Kidney (tissue), 14 donors: Measurements from ENCODE around the gene RRP1. TPM values are rescaled to one million over a fixed set of nuclear protein-coding genes. Genes with fewer than 3 reads are reported as not detected.

Experiments used
- DNase-seq, 5 donors: peaks; one replicate each; pipeline ENCODE4 v3.0.0-alpha.2; 2013 to 2020
- FAIRE-seq: peaks from 2 replicates; lab custom pipeline; 2012; peaks lifted over from hg19 to GRCh38; lab: Jason Lieb, UNC
- H3K27ac ChIP-seq, 2 donors: one replicate each; pipeline ENCODE4 v1.7.0; 2013; ENCODE audit warnings: low read depth in 2 of 2, low read length in 2 of 2, inconsistent platforms in 1 of 2
- H3K27me3 ChIP-seq: one replicate; pipeline ENCODE4 v1.7.1; 2013; ENCODE audit warnings: low read length, inconsistent platforms; ENCODE audit not compliant: control insufficient read depth, insufficient read depth
- H3K36me3 ChIP-seq, 3 donors: one replicate each; pipeline versions ENCODE4 v1.7.0 to v1.7.1; 2013; ENCODE audit warnings: low read length in 3 of 3, control low read depth in 1 of 3, inconsistent platforms in 1 of 3; ENCODE audit not compliant: insufficient read depth in 3 of 3, control insufficient read depth in 2 of 3
- H3K4me1 ChIP-seq, 3 donors: one replicate each; pipeline versions ENCODE4 v1.7.0 to v1.7.1; 2013; ENCODE audit warnings: low read length in 3 of 3, inconsistent platforms in 1 of 3, low read depth in 1 of 3; ENCODE audit not compliant: control insufficient read depth in 2 of 3, insufficient read depth in 2 of 3
- H3K4me3 ChIP-seq, 3 donors: one replicate each; pipeline versions ENCODE4 v1.7.0 to v1.8.1; 2013; ENCODE audit warnings: low read length in 3 of 3, control low read depth in 1 of 3, inconsistent platforms in 1 of 3
- H3K9ac ChIP-seq, 3 donors: one replicate each; pipeline versions ENCODE4 v1.7.0 to v1.7.1; 2013; ENCODE audit warnings: low read length in 3 of 3, control low read depth in 1 of 3, inconsistent platforms in 1 of 3
- H3K9me3 ChIP-seq, 3 donors: one replicate each; pipeline versions ENCODE4 v1.7.0 to v1.7.1; 2013; ENCODE audit warnings: low read length in 3 of 3, control low read depth in 1 of 3, inconsistent platforms in 1 of 3; ENCODE audit not compliant: control insufficient read depth in 2 of 3, insufficient read depth in 1 of 3
- CTCF ChIP-seq: IDR thresholded peaks from 3 replicates; pipeline ENCODE4 v1.5.1; 2012; ENCODE audit warnings: mild to moderate bottlenecking, moderate library complexity, borderline replicate concordance; ENCODE audit not compliant: insufficient read depth; ENCODE audit errors: extremely low read depth
- intact Hi-C: fragments of 100-400 bp; cut with DNase I; formaldehyde crosslinking; loops from one replicate; pipeline ENCODE4 v1.11.1; 2022
- polyA plus RNA-seq: library from polyadenylated mRNA; stranded (reverse); fragments of 350-450 nt; fragmentation: Illumina TruSeq; extraction: RNeasy Lipid Tissue Mini Kit (QIAGEN cat#74804); gene quantifications from one replicate; pipeline ENCODE4 v1.2.3, GENCODE V29; 2014; ENCODE audit warnings: low read depth, low replicate concordance; ENCODE audit not compliant: insufficient read depth
- total RNA-seq: library from RNA; stranded (reverse); fragmentation: NEBNext Ultra II Directional; extraction: Animal tissue kit (Norgen Biotek cat#: 25700); gene quantifications from one replicate; pipeline ENCODE4 v1.2.1, GENCODE V29; 2021
- donor health status: control.
- donor health status: control.
- donor health status: control.
- donor health status: control.
- donor health status: control.
- donor health status: DM: yes; HTN: yes; CAD: no.
- donor health status: Normal renal cell carcinoma (clear cell type).

The RRP1 gene
- total and polyA plus RNA-seq, 2 donors from 2014 or later, result 12.9 to 18.7 TPM

- peak overlapping the region; percentile 63 to 83 (median 76) for H3K4me3 ChIP-seq
- H3K4me1 ChIP-seq, result peaks cover 0 to 4% (median 0%) of the 10 kb centered on the region in 3 donors
- no peaks in the 10 kb centered on the region for H3K27me3 ChIP-seq
- intact Hi-C loops, result no loop called here
- no peak for DNase-seq
- TF ChIP-seq CTCF, result no peak
- H3K36me3 ChIP-seq, result peaks cover 0 to 4% (median 3%) of the 10 kb centered on the region in 3 donors
- FAIRE-seq, result no peak
- H3K9ac ChIP-seq, result peak overlapping the region; percentile 33 to 94 (median 91)
- H3K27ac ChIP-seq, result peak overlapping the region in 1 of 2 donors; percentile 20
- H3K9me3 ChIP-seq, result no peaks in the 10 kb centered on the region
These were observed 14.2 kb upstream of the RRP1 start for GRCh38 chr21:43775190-43775589.

GRCh38 chr21:43775795-43776430 is 13.5 kb upstream of the RRP1 start, which contains the start of gene CSTB:
Gene CSTB (minus strand): TSS chr21:43776308. CDS start chr21:43776269, 39 bp downstream.
- Histone ChIP-seq H3K4me1 (peaks cover 0 to 4% (median 0%) of the 10 kb centered on the region in 3 donors), H3K4me3 (peak within 1 kb of the TSS; percentile 63 to 83 (median 76)), H3K27me3 (no peaks in the 10 kb centered on the region), H3K9ac (peak within 1 kb of the TSS; percentile 33 to 94 (median 91)), H3K27ac (peak within 1 kb of the TSS; percentile 77 to 89), H3K9me3 (no peaks in the 10 kb centered on the region), H3K36me3 (peaks cover 0 to 4% (median 3%) of the 10 kb centered on the region in 3 donors)
- DNase-seq (peak in 4 of 5 donors; percentile 85 to 96 (median 86)), FAIRE-seq (no peak)
- intact Hi-C loops, result no loop called here
- TF ChIP-seq CTCF, result peak; percentile 3

- intact Hi-C loops, result no loop called here
- no peak for FAIRE-seq
- Histone ChIP-seq H3K27me3 (no peaks in the 10 kb centered on the region), H3K9me3 (no peaks in the 10 kb centered on the region), H3K4me3 (no peak overlapping the region), H3K27ac (no peak overlapping the region), H3K9ac (no peak overlapping the region), H3K36me3 (peaks cover 0 to 4% (median 3%) of the 10 kb centered on the region in 3 donors), H3K4me1 (peaks cover 0 to 4% (median 0%) of the 10 kb centered on the region in 3 donors)
- no peak for DNase-seq
- no peak for TF ChIP-seq CTCF
These were observed 11.4 kb upstream of the RRP1 start for GRCh38 chr21:43777953-43778352.
